Measurements from ENCODE around the gene PLEKHM2.
"Not testable (repeated sequence)": the region's sequence is repeated elsewhere in the genome, so short reads cannot be mapped to it uniquely, and the experiment has no call there.

Gene PLEKHM2

GRCh38 chr1:15696956-15697521, 12.9 kb downstream of the PLEKHM2 start:
- Histone ChIP-seq H3K4me1 (peaks cover 0 to 61% (median 23%) of the 10 kb centered on the region in 4 donors), H3K4me3 (no peak overlapping the region), H3K27ac (peak overlapping the region; percentile 20 to 43), H3K9me3 (no peaks in the 10 kb centered on the region), H3K36me3 (peaks cover 0 to 6% (median 0%) of the 10 kb centered on the region in 3 donors), H3K27me3 (no peaks in the 10 kb centered on the region)
- peak in 1 of 2 donors; percentile 48 for DNase-seq
- no peak for TF ChIP-seq CTCF (IDR thresholded peaks at IDR 0.05)
- intact Hi-C loops (cut with DNase I; ENCODE audit: low total_unique reads): no loop called here

- Histone ChIP-seq H3K27me3 (no peaks in the 10 kb centered on the region), H3K4me1 (peaks cover 0 to 61% (median 28%) of the 10 kb centered on the region in 4 donors), H3K4me3 (no peak overlapping the region), H3K9me3 (no peaks in the 10 kb centered on the region), H3K27ac (no peak overlapping the region), H3K36me3 (peaks cover 0 to 6% (median 0%) of the 10 kb centered on the region in 3 donors)
- no peak for TF ChIP-seq CTCF (IDR thresholded peaks at IDR 0.05)
- intact Hi-C loops (cut with DNase I; ENCODE audit: low total_unique reads): no loop called here
- DNase-seq: no peak
Observed at GRCh38 chr1:15698201-15698600, 14.1 kb downstream of the PLEKHM2 start.

GRCh38 chr1:15699321-15699720, 15.2 kb downstream of the PLEKHM2 start:
- intact Hi-C loops (cut with DNase I; ENCODE audit: low total_unique reads); H3K36me3 ChIP-seq; DNase-seq; H3K27me3 ChIP-seq; H3K27ac ChIP-seq; H3K9me3 ChIP-seq; H3K4me3 ChIP-seq: not testable (repeated sequence)
- H3K4me1 ChIP-seq: peaks cover 0 to 62% (median 38%) of the 10 kb centered on the region in 4 donors

- Histone ChIP-seq H3K27me3 (no peaks in the 10 kb centered on the region), H3K4me1 (peaks cover 0 to 74% (median 47%) of the 10 kb centered on the region in 4 donors), H3K4me3 (no peak overlapping the region), H3K36me3 (peaks cover 0 to 9% (median 0%) of the 10 kb centered on the region in 3 donors), H3K27ac (peak overlapping the region in 1 of 2 donors; percentile 28), H3K9me3 (no peaks in the 10 kb centered on the region)
- no peak for DNase-seq
- intact Hi-C loops (cut with DNase I; ENCODE audit: low total_unique reads): no loop called here
- TF ChIP-seq CTCF (IDR thresholded peaks at IDR 0.05): no peak
Observed at GRCh38 chr1:15700508-15700907, 16.4 kb downstream of the PLEKHM2 start.

GRCh38 chr1:15701784-15702183, 17.7 kb downstream of the PLEKHM2 start:
- Histone ChIP-seq H3K4me1 (peaks cover 0 to 74% (median 46%) of the 10 kb centered on the region in 4 donors), H3K27ac (peak overlapping the region; percentile 82 to 91), H3K9me3 (no peaks in the 10 kb centered on the region), H3K36me3 (peaks cover 0 to 18% (median 0%) of the 10 kb centered on the region in 3 donors), H3K27me3 (no peaks in the 10 kb centered on the region), H3K4me3 (no peak overlapping the region)
- intact Hi-C loops (cut with DNase I; ENCODE audit: low total_unique reads): no loop called here
- no peak for TF ChIP-seq CTCF (IDR thresholded peaks at IDR 0.05)
- no peak for DNase-seq

GRCh38 chr1:15702722-15703550, 18.8 kb downstream of the PLEKHM2 start:
- Histone ChIP-seq H3K4me1 (peaks cover 0 to 71% (median 39%) of the 10 kb centered on the region in 4 donors), H3K4me3 (peak overlapping the region in 1 of 2 donors; percentile 24), H3K27me3 (no peaks in the 10 kb centered on the region), H3K36me3 (peaks cover 0 to 16% (median 0%) of the 10 kb centered on the region in 3 donors), H3K9me3 (no peaks in the 10 kb centered on the region), H3K27ac (peak overlapping the region; percentile 82 to 91)
- intact Hi-C loops (cut with DNase I; ENCODE audit: low total_unique reads): no loop called here
- no peak for TF ChIP-seq CTCF (IDR thresholded peaks at IDR 0.05)
- DNase-seq: no peak
